Head of caudate nucleus (tissue), 42 donors: ENCODE results near the gene RARB.

Experiments
- DNase-seq, 42 donors: peaks; one replicate each; pipeline versions ENCODE4 v3.0.0 to v3.0.0-alpha.2; 2020 to 2021; ENCODE audit warnings: mixed read lengths in 7 of 42
- intact Hi-C: fragments of 100-400 bp; cut with DNase I; formaldehyde crosslinking; loops from one replicate; pipeline ENCODE4 v1.15.0; 2022

The RARB gene

DNA sequence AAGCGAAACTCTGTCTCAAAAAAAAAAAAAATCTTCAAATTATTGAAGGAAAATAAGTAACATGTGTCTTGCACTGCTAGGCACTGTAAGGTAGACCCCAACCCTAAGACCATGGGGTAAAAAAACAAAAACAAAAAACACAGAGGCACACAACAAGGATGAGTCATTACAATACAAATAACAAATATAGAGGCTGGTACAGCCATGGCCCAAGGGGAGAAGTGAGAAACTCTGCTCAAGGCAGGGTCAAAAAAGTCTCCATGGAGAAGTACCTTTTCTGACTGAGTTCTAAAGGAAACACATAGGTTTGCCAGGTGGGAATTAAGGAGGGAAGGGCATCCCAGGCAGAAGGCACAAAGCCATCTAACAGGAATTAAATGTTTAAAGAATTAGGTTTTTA is 182.1 kb downstream of the RARB start:
- intact Hi-C loops = no loop called here
- DNase-seq = no peak

DNA sequence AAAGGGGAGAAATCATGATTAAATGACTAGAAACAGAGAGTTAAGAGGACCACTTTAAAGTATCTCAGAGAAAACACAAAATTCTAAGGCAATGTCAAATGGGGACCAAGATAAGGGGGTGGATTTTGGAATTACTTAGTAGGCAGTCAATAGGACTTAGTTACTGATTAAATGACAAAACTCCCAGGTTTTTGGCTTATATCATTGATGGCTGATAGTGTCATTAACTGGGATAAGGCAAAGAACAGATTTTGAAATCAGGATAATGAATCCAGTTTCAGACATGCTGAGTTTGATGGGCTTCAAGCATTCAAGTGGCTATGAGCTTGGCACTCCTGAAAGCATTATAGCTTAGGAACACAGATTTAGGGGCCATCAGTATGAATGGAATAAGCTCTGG is 182.7 kb downstream of the RARB start:
- no peak for DNase-seq
- intact Hi-C loops = no loop called here

DNA sequence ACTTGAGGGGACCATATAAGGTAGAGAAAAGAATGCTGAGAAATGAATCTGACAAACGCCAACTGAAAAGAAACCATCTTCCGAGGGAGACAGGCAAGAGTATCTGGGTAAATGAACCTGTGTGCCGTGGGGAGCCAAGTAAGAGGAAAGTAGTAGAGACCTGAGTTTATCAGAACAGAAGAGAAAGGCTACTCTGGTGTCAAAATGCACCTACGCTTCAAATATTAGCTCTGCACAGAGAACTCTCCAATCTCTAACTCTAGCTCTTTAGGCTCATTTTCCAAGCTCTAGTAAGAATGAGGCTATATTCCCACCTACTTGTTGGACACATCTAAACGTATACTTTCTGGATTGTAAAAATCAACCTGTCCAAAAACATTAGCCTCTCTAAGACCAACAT is 183.1 kb downstream of the RARB start:
- intact Hi-C loops = no loop called here
- DNase-seq = no peak

DNA sequence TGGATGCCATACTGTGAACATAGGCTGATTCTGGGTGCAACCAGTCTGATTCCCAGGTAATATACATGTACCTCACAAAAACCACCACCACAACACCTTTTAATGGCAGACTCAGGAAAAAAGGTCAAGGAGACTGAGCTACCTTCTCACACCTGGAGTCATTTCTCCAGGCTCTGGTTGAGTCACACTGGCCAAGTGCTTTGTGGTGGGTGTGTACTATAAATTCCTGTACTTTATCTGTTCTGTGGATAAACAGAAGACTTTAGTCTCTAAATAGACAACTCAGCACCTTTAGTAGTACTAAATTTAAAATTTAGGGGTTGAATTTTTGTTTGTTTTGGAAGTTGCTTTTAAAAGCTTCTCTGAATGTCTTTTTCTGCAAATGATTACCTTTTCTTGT is 190.0 kb downstream of the RARB start:
- intact Hi-C loops = no loop called here
- DNase-seq = no peak

DNA sequence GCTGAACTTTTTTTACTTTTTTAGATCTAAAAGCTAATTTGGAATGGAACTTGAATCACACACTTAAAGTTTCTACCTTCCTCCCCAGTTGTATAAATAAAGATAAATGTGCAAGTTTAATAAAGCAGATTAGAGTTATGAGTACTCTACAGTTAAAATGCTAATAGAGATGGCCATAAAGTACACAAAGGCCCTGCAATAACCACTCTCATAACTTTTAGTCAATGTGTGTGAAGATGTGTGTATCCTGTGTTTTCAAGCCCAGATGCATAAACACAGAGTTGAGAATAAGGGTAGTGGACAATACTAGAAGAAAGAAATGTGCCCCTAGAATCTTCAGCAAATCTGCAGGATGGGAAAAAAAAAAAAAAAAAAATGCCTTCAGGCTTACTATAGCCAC is 191.3 kb downstream of the RARB start:
- intact Hi-C loops = no loop called here
- DNase-seq = no peak

DNA sequence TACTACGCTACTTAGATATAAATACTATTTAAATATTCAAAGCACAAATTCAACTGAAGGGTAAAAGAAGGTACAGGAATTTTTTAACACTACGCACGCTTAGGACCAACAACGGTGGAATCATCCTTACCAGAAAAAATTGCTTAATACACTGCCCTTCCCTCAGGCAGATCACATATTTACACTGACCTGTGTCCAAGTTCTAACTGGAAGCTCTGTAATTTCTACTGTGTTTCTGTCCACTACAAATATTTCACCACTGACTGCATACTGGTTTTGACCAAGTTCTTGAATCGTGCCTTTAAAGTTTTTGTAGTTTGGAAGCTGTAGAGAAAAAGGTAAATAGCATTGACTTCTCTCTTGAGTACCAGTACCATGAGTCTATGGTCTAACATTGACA is 192.4 kb downstream of the RARB start:
- DNase-seq = no peak
- intact Hi-C loops = no loop called here

DNA sequence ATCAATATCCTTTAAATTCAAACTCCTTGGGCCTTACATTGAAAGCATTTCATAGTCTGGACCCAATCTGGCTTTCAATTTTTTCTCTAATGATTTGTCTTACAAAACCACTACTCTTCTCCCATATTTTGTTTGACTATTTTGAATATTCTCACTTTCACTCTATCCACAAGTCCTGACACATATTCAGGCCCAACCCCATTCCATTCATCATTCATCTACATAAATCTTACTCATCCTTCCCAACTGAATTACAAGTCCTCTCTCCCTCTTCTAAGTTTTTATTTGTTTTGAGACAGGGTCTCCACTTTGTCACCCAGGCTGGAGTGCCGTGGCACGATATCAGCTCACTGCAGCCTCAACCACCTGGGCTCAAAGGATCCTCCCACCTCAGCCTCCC is 193.0 kb downstream of the RARB start:
- intact Hi-C loops = no loop called here
- no peak for DNase-seq

DNA sequence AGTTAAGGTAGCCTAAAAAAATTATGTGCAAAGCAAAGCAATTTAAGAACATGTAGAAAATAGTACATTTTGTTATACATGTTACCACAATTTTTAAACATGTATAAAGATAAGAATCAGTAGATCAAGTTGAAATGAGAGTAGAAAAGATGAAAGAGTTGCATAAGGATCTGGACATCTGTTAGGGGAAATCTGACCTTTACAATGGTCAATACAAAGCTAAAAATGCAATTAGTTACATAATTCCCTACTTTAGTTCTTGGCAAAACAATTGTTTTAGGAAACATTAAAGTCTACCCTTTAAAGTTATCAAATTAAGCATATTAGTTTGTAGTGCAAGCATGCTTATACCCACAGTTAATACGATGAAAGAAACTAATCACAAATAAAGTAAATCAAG is 203.9 kb downstream of the RARB start:
- intact Hi-C loops = no loop called here
- DNase-seq = no peak

DNA sequence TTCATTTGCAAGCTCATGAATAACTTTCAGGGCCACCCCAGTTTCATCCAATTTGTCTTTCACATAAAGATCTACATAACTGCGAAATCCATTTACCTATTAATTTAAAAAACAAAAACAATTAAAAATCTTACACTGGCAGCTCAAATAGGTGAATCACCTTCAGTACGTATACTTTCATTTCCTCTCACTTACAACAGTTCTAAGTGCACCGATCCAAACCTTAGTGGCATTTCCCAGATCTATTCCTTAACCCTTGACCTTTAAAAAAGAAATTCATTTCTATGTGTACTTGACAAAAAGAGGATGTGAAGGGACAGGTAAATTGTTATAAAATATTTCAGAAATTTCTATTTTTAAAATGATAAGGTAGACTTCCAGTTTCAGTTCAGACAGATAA is 205.9 kb downstream of the RARB start:
- intact Hi-C loops = no loop called here
- no peak for DNase-seq

DNA sequence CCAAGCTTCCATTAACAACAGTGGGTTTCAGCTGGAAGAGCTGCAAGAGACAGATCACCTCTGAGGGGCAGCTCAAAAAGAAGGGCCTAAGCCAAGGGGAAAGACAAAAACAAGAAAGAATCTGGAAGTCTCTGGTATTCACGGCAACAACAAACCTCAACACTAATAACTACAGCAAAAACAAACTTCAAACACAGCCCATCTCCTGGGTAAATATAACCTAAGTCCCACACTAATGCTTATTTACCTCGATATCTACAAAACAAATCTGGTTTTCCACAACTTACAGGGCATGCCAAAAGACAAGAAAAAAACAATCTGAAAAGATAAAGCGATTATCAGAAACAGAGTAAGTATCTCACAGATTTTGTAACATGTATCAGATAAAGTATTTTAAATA is 207.0 kb downstream of the RARB start:
- no peak for DNase-seq
- intact Hi-C loops = no loop called here
